Measurements from ENCODE around the gene PLA2G4B.

GRCh38 chr15:41871175-41871905 is 32.7 kb downstream of the PLA2G4B start:
- TF ChIP-seq ZNF274 (IDR thresholded peaks at IDR 0.05; ENCODE audit: low read depth, low read length) (no peak), SUZ12 (IDR thresholded peaks at IDR 0.05; ENCODE audit: extremely low read depth, insufficient read depth, insufficient read length) (no peak)
